Astrocyte (in vitro differentiated cells and primary cell): Measurements from ENCODE around the gene NCKAP5L. TPM values are rescaled to one million over a fixed set of nuclear protein-coding genes. Genes with fewer than 3 reads are reported as not detected.

Source experiments
- DNase-seq: peaks from one replicate; pipeline ENCODE4 v3.0.0-alpha.2; 2010; ENCODE audit warnings: low read depth
- FAIRE-seq: peaks from 2 replicates; lab custom pipeline; 2011; peaks lifted over from hg19 to GRCh38; lab: Jason Lieb, UNC
- H2AFZ ChIP-seq: 2 replicates; pipeline ENCODE4 v1.6.0; 2012; ENCODE audit warnings: low read depth, low read length, inconsistent platforms
- H3K27ac ChIP-seq: 2 replicates; pipeline ENCODE4 v1.5.1; 2011; ENCODE audit warnings: low read depth, low read length, inconsistent platforms
- H3K27me3 ChIP-seq: 2 replicates; pipeline ENCODE4 v1.6.0; 2011; ENCODE audit warnings: low read length, inconsistent platforms; ENCODE audit not compliant: insufficient read depth
- H3K36me3 ChIP-seq: 2 replicates; pipeline ENCODE4 v1.5.1; 2011; ENCODE audit warnings: low read length, inconsistent platforms; ENCODE audit not compliant: insufficient read depth
- H3K4me1 ChIP-seq: 2 replicates; pipeline ENCODE4 v1.5.1; 2011; ENCODE audit warnings: low read length, inconsistent platforms; ENCODE audit not compliant: insufficient read depth
- H3K4me2 ChIP-seq: 2 replicates; pipeline ENCODE4 v1.6.0; 2012; ENCODE audit warnings: low read length, inconsistent platforms
- H3K4me3 ChIP-seq: 2 replicates; pipeline ENCODE4 v1.5.1; 2011; ENCODE audit warnings: low read depth, mild to moderate bottlenecking, low read length, inconsistent platforms; ENCODE audit not compliant: insufficient read depth
- H3K79me2 ChIP-seq: 2 replicates; pipeline ENCODE4 v1.6.0; 2012; ENCODE audit warnings: mild to moderate bottlenecking, low read length, inconsistent platforms; ENCODE audit not compliant: insufficient read depth
- H3K9ac ChIP-seq: 2 replicates; pipeline ENCODE4 v1.6.0; 2012; ENCODE audit warnings: mild to moderate bottlenecking, low read length, inconsistent platforms
- H3K9me3 ChIP-seq: 2 replicates; pipeline ENCODE4 v1.5.1; 2012; ENCODE audit warnings: low read depth, mild to moderate bottlenecking, low read length, inconsistent platforms; ENCODE audit not compliant: insufficient read depth
- H4K20me1 ChIP-seq: 2 replicates; pipeline ENCODE4 v1.6.0; 2012; ENCODE audit warnings: low read length, inconsistent platforms; ENCODE audit not compliant: insufficient read depth
- H3K27ac Mint-ChIP-seq: one replicate; pipeline ENCODE4 v1.8.0; 2021; ENCODE audit warnings: mild to moderate bottlenecking, mixed read lengths; ENCODE audit not compliant: unreplicated experiment
- H3K27me3 Mint-ChIP-seq: one replicate; pipeline ENCODE4 v1.8.0; 2021; ENCODE audit warnings: low read depth, mixed read lengths; ENCODE audit not compliant: unreplicated experiment
- H3K36me3 Mint-ChIP-seq: one replicate; pipeline ENCODE4 v1.8.0; 2021; ENCODE audit warnings: low read depth, mixed read lengths; ENCODE audit not compliant: unreplicated experiment
- H3K4me1 Mint-ChIP-seq: one replicate; pipeline ENCODE4 v1.8.0; 2021; ENCODE audit warnings: low read depth, mixed read lengths; ENCODE audit not compliant: unreplicated experiment
- H3K4me3 Mint-ChIP-seq: one replicate; pipeline ENCODE4 v1.8.0; 2021; ENCODE audit warnings: mild to moderate bottlenecking, moderate library complexity, mixed read lengths; ENCODE audit not compliant: unreplicated experiment
- H3K9me3 Mint-ChIP-seq: one replicate; pipeline ENCODE4 v1.8.0; 2021; ENCODE audit warnings: mild to moderate bottlenecking, mixed read lengths; ENCODE audit not compliant: unreplicated experiment
- EZH2 ChIP-seq: IDR thresholded peaks from 2 replicates; pipeline ENCODE4 v1.6.1; 2012; ENCODE audit warnings: mild to moderate bottlenecking, low read length, inconsistent platforms; ENCODE audit not compliant: insufficient read depth
- total RNA-seq: library from RNA; stranded (reverse); gene quantifications from 2 replicates; pipeline ENCODE4 v1.2.1, GENCODE V29; 2021
- TF ChIP-seq, protein P1 (sequence below): IDR thresholded peaks from 2 replicates; pipeline ENCODE4 v1.5.1; 2011; ENCODE audit warnings: low read depth, mild to moderate bottlenecking, inconsistent platforms, low read length, moderate library complexity; ENCODE audit not compliant: insufficient read depth

The NCKAP5L gene
- total RNA-seq, 1 donor from 2014 or later = 59.5 TPM

DNA sequence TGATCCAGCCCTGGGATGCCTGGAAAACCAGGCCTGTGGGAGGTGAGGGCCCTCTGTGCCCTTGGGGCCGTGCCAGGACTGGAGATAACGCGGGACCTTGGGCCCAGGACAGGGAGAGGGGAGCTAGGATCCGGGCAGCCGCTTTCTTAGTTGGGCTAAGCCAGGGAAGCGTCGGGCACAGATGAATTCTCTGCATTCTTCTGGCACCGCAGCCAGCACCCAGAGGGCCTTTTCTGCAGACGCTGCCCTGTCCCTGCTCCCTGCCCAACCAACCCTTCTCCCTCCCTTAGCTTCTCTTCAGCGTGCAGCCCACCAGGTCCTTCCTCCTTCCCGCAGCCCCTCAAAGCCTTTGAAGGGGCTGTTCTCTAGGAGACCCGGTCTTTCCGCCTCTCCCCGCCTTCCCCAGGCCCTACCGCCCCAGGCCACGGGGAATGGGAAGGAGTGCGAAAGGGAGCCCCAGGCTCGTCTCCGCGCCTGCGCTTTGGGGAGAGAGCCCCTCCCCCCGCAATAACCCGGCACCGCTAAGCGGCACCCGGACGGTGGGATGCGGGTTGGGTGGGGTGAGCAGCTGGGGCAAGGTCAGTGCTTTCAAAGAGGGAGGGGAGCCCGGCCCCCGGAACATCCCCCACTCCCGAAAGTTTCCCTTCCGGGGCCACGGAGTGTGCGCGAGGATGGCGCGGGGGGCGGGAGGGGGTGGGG, 663 bp downstream of the NCKAP5L start:
- Histone ChIP-seq H3K36me3 (no peaks in the 10 kb centered on the region), H3K9me3 (no peaks in the 10 kb centered on the region), H3K79me2 (peaks cover 52% of the 10 kb centered on the region), H3K27ac (peak overlapping the region; percentile 68), H2AFZ (peak overlapping the region; percentile 57), H3K4me1 (peaks cover 41% of the 10 kb centered on the region), H3K4me3 (peak overlapping the region; percentile 82), H3K4me2 (peak overlapping the region; percentile 97), H3K27me3 (no peaks in the 10 kb centered on the region), H4K20me1 (peaks cover 48% of the 10 kb centered on the region), H3K9ac (peak overlapping the region; percentile 87)
- H3K27me3 Mint-ChIP-seq = peaks cover 3% of the 10 kb centered on the region
- FAIRE-seq (no peak), DNase-seq (peak; percentile 40)
- peak overlapping the region; percentile 95 for H3K4me3 Mint-ChIP-seq
- peak overlapping the region; percentile 87 for H3K27ac Mint-ChIP-seq
- no peaks in the 10 kb centered on the region for H3K9me3 Mint-ChIP-seq
- H3K36me3 Mint-ChIP-seq = peaks cover 2% of the 10 kb centered on the region
- TF ChIP-seq EZH2 = no peak
- TF ChIP-seq, protein P1, sequence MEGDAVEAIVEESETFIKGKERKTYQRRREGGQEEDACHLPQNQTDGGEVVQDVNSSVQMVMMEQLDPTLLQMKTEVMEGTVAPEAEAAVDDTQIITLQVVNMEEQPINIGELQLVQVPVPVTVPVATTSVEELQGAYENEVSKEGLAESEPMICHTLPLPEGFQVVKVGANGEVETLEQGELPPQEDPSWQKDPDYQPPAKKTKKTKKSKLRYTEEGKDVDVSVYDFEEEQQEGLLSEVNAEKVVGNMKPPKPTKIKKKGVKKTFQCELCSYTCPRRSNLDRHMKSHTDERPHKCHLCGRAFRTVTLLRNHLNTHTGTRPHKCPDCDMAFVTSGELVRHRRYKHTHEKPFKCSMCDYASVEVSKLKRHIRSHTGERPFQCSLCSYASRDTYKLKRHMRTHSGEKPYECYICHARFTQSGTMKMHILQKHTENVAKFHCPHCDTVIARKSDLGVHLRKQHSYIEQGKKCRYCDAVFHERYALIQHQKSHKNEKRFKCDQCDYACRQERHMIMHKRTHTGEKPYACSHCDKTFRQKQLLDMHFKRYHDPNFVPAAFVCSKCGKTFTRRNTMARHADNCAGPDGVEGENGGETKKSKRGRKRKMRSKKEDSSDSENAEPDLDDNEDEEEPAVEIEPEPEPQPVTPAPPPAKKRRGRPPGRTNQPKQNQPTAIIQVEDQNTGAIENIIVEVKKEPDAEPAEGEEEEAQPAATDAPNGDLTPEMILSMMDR = no peak
- peaks cover 39% of the 10 kb centered on the region for H3K4me1 Mint-ChIP-seq

DNA sequence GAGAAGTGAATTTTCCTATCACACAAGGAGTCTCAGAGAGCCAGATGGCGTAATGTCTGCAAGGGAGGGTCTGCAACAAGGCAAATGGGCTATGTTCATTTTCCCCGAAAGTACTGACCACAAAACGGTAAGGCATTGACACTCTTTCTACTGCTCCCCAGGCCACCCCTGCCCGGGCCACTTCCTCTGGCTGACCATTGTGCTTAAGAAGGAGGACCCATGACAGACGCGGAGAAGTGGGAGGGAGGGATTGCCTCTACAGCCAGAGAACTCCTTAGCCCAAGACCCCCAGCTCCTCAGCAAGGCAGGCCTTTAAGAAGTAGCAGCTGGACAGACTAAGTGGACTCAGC, 1.2 kb downstream of the NCKAP5L start:
- peaks cover 2% of the 10 kb centered on the region for H3K36me3 Mint-ChIP-seq
- H3K4me1 ChIP-seq = peaks cover 41% of the 10 kb centered on the region
- H3K27me3 Mint-ChIP-seq = peaks cover 3% of the 10 kb centered on the region
- H3K4me3 Mint-ChIP-seq = peak overlapping the region; percentile 95
- H3K9me3 ChIP-seq = no peaks in the 10 kb centered on the region
- TF ChIP-seq EZH2 = no peak
- TF ChIP-seq, protein P1 = no peak
- peak overlapping the region; percentile 87 for H3K9ac ChIP-seq
- H3K36me3 ChIP-seq = no peaks in the 10 kb centered on the region
- peaks cover 37% of the 10 kb centered on the region for H3K4me1 Mint-ChIP-seq
- peak overlapping the region; percentile 82 for H3K4me3 ChIP-seq
- H3K4me2 ChIP-seq = peak overlapping the region; percentile 97
- no peak overlapping the region for H2AFZ ChIP-seq
- peak overlapping the region; percentile 68 for H3K27ac ChIP-seq
- FAIRE-seq = no peak
- peaks cover 58% of the 10 kb centered on the region for H3K79me2 ChIP-seq
- no peaks in the 10 kb centered on the region for H3K9me3 Mint-ChIP-seq
- peaks cover 53% of the 10 kb centered on the region for H4K20me1 ChIP-seq
- DNase-seq = no peak
- no peaks in the 10 kb centered on the region for H3K27me3 ChIP-seq
- peak overlapping the region; percentile 87 for H3K27ac Mint-ChIP-seq

DNA sequence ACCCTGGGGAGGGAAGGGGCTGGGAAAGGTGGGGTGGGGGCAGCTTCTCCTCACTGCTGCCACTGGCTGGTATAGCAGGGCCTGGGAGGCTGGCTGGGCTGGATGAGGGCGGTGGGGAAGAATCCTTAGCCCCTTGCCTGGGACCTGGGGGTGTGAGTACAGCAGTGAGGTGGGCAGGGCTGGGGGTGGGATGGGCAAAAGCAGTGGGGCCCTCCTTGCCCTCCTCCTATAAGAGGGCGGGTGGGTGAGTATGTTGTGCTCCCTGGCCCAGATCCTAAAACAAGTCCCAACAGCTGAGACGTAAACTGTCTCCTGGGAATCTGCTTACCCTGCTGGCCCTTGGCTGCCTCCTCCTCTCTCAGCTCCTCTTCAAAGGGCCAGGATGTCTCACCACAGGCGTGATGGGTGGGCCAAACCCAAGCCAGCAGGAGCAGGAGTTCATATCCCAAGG, 2.2 kb downstream of the NCKAP5L start:
- peak overlapping the region; percentile 97 for H3K4me2 ChIP-seq
- H3K27me3 Mint-ChIP-seq = no peaks in the 10 kb centered on the region
- H3K79me2 ChIP-seq = peaks cover 68% of the 10 kb centered on the region
- H3K9me3 Mint-ChIP-seq = no peaks in the 10 kb centered on the region
- peak overlapping the region; percentile 87 for H3K9ac ChIP-seq
- H3K36me3 ChIP-seq = no peaks in the 10 kb centered on the region
- peak; percentile 16 for DNase-seq
- H3K27ac ChIP-seq = peak overlapping the region; percentile 66
- H3K4me3 ChIP-seq = peak overlapping the region; percentile 82
- peak overlapping the region; percentile 95 for H3K4me3 Mint-ChIP-seq
- no peaks in the 10 kb centered on the region for H3K9me3 ChIP-seq
- H2AFZ ChIP-seq = no peak overlapping the region
- no peak for FAIRE-seq
- peaks cover 63% of the 10 kb centered on the region for H4K20me1 ChIP-seq
- no peak for TF ChIP-seq EZH2
- TF ChIP-seq, protein P1 = no peak
- no peaks in the 10 kb centered on the region for H3K27me3 ChIP-seq
- peaks cover 41% of the 10 kb centered on the region for H3K4me1 ChIP-seq
- H3K36me3 Mint-ChIP-seq = peaks cover 2% of the 10 kb centered on the region
- peak overlapping the region; percentile 87 for H3K27ac Mint-ChIP-seq
- peaks cover 37% of the 10 kb centered on the region for H3K4me1 Mint-ChIP-seq
